ENCODE data around the gene CPNE5.

Gene CPNE5

DNA sequence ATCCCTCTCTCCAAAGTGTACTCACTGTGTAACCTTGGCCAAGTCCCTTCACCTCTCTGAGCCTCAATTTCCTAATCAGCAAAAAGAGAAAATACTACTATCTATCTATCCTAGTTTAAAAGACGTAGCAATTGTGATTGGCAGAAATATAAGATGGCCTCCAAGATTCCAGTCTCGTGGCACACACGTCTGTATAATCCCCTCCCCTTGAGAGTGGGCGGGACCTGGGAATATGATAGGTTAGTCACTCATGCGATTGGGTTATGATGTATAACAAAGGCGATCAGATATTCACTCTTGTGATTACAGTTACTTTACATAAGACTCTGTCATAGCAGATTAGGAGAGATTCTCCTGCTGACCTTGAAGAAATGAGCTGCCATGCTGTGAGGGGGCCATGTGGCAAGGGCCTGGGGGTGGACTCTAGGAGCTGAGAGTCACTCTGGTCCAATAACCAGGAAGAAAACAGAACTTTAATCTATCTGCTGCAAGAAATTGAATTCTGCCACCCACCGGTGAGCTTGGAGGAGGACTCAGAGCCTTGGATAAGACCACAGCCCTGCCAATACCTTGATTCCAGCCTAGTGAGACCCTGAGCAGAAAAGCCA is 6.0 kb downstream of the CPNE5 start:
- no peak for DNase-seq

DNA sequence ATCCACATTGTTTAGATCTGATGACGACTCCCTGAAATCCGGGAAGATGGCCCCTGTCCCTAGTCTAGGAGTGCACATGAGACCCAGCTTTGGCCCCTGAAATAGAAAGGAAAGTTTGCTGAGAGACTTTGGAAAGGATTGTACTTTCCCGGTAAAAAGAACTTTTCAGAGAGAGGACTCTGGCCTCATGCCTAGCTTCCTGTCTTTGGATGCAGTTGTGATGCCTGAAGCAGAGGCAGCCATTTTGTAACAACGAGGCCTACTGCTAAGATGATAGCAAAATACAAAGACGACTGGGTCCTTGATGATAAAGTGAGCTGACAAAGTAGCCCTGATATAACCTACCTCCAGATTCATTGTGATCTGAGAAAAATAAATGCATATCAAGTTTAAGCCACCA is 6.9 kb downstream of the CPNE5 start:
- DNase-seq, result no peak

DNA sequence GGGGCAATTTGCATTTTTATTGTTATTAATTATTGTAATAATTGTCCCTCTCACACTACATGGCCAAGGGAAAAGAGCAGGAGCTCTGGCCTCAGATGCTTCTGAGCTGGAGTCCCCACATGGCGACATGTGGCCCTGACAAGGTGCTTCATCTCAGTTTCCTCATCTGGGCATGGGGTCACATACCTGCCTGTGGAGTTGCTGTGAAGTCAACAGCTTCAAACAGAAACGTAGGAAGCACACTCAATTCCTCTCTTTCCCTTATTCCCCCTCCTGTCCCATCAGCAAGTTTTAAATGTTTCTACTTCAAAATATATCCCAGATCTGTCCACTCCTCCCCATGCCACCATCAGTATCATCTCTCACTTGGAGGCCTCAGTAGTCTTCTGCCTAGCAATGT is 8.7 kb downstream of the CPNE5 start:
- DNase-seq, result no peak

DNA sequence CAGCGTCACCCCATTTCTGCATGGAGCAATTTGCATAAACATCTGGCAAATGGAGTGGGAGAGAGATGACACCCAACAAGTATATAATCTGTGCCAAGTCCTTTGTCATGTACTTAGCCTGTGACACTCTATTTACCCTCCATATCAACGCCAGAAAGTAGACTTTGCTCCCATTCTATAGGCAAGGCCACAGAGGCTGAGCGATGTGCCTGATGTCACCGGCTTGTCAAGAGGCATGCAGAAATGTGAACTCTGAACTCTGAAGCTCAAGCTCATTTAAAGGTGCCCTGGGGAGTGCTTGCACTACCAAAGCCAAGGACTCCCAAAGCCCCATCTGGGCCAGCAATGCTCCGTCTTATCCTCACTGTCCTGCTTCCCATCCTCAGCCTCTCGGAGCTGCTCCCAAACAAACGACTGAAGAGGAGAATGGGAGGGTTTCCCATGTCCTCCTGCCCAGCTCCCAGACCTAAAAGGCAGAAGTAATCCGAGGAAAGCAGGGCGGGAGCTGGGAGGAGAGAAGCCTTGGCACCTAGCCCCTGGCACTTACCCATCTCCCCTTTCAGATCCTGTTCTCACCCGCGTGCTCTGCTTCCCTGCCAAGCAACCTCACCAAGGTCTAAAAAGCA is 9.2 kb downstream of the CPNE5 start:
- DNase-seq, result no peak

DNA sequence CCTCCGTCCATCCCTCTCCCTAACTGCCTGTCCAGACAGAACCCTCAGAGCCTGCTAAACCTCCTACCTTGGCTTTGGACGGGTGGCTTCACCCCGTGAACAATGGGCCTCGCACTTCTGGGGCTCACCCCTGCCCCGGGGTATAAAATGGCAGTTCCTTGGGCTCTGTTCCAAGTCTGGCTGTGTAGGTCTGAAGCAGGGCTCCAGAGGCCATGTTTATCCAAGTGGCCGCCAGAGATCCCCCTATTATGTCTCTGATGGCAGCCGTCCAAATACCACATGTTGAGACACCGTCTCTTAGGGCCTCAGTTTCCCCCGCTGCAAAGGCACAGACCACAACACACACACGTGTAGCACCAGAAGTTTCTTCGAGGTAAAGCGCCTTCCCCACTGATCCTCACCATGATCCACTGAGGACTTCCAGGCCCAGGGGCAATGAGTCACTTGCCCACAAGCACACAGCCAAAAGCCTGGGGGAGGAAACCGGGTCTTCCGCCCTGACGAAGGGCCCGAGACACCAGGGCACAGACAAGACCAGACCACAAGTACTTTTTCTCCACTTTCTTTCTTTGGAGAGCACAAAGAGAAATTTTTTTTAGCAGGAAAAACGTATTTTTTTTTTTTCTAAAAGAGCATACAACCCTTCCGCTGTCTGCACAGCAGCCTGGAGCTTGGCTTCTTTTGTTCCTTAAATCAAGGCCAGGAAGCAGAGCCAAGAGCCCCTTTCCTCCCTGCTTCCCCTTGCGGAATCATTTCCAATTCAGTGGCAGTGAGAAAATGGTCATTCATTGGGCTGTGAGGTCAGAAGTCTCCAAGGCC is 11.8 kb downstream of the CPNE5 start:
- DNase-seq, result no peak

DNA sequence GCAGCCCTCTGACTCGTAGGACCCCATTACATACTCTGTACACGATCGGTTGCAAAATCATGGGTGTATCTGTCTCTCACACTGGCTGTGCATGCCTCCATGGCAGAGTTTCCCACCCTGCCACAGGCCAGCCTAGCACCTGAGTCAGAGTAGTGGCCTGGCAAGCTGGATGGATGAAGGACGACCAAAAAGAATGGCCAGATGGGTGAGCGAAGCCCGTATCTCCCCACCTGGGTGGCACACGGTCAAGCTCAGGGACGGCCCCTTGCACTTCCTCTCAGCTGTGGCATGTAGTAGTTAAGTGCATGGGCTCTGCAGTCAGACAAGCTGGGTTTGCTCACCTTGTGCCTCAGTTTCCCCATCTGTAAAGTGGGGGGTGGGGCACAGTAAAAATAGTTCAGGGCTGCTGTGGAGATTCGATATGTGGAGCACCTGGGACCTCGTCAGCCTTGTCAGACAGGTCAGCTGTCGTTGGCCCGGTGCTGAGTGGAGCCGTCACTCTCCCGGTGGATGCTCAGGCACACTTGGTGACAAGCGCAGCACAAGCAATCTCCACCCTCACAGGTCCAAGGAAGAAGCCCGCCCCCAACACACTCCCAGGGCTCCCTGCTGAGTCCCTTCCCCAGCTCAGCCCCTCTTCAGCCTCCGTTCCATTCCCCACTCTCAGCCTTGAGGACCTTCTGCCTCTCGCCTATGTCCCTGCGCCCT is 12.6 kb downstream of the CPNE5 start:
- no peak for DNase-seq

DNA sequence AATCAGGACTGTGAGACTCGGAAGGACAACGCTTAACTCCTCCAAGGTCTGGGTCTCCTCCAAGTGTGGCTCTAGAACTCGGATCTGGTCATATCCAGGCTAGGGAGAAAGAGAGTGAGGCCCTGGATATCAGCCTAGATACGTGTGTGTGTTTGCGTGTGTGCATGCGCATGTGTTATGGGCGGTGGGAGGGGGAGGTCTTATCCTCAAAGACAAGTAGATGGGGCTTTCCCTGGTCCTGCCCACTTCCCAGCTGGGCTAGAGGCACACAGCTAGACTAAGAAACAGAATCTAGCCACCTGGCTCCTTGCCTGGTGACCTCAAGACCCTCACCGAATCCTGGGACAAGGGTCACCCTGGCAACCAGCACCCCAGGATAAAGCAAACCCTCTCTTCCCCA is 13.2 kb downstream of the CPNE5 start:
- no peak for DNase-seq

DNA sequence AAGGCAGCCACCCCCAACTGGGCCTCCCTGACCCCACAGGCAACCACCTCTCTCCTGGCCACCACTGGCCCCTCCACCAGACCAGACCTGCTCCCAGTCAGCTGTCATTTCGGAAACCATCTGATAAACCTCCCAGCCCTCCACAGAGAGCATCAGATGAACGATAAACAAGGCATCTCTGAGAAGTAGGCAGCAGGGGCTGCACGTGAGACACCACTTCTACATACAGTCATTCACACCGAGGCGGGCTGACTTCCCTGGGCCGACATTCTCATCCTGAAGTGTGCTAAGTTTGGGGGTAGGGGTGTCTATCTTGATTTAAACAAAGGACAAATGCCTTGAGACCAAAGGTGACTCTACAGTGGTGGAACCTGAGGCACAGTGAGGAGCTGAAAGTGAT is 13.8 kb downstream of the CPNE5 start:
- DNase-seq, result no peak

DNA sequence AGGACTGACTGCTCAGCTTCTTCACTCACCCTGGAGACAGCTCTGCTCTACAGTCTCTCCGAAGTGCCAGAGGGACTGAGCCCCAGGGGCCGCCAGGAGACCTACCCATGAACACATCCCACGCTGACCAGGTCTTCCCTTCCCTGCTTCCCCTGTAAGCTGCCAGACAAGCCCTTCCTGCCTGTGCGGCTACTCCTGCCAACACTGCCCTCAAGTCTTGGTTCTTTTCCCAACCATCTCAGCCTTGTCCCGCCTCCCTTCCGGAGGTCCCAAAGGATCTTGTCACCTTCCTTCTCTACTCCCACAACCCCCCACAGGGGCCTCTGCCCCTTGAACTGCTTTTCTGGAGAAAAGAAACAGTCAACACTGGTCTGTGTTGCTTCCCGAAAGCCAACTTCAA is 15.0 kb downstream of the CPNE5 start:
- no peak for DNase-seq

DNA sequence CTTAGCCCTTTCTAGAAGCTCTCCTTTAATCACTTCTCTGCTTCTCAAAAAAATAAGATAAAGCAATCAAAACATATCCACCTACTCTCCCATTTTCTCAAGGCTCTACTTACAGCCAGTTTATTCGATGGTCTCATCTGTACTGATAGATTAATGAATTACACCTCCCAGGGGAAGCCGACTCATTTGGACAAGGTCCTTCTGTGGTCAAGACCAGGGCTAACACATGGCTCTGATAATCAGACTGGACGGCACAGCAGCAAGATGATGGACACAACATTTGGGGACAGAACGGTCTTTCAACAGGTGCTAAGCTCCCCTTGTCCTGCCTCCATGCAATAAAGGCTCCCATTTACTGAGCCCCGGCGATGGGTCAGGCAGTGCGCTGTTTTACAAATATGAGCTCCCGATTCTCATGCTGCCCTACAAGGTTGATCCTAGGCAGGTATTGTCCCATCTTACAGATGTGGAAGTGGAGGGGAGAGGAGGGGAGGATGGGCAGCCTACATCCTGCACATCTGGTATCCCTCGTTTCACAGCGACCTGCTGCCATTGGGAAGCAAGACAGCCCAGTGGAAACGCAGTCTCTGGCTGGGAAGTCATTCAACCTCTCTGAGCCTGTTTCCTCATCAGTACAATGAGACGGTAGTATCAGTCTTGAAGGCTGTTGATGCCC is 15.7 kb downstream of the CPNE5 start:
- no peak for DNase-seq

DNA sequence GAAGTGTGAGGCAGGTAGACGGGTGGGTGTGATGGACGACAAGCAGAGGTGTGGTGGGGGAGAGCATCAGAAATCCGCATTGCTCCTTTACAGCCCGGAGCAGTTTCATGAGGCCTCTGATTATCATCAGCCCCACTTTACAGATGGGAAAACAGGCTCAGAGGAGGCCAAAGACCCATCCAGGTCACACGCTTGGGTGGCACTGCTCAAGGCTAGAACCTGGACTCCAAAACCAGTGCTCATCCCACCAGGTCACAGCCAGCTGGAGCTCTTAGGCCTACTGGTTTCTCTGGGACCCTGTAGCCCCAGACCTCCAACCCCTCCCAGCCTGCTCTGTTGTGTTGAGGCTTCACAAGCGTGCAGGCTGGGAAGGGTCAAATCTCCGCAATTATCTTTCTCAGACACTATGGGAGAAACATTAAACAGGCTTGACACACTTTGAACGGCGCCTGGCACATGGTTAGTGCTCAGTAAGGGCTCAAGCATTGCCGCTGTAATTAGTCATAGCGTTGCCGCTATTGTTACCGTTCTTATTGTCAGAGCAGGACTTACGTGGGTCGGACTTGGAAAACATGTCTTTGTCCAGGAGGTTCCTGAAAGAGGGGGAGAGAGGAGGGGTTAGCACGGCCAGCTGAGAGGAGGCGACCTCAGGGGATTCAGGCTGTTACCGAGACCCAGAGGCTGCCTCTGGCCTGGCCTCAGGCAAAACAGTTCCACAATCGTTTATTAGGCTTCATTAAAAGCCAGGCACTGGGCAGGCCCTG is 16.6 kb downstream of the CPNE5 start:
- DNase-seq, result no peak

DNA sequence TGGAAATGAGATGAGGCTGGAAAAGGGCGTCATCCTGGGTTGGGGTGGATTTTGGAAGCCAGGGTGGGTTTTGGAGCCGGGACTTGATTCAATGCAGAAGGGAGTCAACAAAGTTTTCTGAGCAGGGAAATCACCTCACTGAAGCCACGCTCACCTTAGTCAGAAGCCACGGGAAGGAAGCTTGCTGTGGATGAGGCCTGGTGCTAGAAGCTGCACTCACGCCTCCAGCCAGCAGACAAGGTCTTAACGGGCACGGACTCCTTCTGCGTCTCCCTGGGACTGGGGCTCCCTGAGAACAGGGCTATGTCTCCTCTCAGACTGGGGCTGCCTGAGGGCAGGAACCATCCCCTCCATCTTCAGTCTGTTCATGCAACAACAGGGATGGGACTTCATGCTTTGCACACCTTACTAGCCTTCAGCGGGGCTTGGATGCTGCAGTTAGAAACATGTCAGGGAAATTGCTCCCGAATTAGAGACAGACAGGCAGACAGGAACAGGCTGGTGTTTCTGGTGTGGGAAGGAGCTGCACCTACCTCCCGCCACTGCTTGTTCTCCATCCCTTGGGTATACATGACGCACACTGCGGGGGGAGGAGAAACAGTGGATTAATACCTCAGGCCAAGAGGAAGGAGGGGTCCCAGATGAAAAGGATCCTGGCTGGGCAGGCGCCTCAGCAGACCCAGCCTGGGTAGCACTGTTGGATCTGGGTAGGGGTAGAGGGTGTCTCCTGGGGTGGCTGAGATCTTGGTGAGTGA is 17.5 kb downstream of the CPNE5 start:
- DNase-seq, result no peak

DNA sequence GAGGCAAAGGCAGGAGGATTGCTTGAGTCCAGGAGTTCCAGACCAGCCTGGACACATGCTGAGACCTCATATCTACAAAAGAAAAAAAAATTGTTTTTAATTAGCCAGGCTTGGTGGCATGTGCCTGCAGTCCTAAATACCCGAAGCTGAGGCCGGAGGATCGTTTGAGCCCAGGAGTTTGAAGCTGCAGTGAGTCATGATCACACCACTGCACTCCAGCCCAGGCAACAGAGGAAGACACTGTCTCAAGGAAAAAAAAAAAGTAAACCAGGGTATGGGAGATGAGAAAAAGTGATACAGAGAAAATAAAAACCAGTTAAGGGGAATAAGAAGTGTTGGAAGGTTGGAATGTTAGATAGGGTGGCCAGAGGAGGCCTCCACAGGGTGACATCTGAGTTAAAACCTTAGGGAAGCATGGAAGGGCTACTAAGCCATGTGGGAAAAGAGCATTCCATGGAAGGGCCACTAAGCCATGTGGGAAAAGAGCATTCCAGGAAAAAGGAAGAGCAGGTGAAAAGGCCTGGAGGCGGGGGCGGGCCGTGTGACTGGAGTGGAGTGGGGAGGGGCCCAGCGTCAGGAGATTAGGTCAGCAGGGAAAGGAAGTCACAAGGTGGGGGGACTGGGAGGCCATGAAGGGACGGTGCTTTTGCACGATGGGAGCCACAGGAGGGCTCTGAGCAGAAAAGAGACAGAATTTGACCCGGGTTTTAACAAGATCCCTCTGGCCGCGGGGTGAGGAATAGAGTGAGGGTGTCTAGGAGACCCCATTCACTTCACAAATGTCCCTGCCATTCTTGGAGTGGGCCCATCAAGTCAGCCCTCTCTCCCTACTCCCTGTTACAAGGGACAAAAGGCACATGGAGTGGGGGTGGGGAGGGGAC is 18.3 kb downstream of the CPNE5 start:
- DNase-seq, result no peak

DNA sequence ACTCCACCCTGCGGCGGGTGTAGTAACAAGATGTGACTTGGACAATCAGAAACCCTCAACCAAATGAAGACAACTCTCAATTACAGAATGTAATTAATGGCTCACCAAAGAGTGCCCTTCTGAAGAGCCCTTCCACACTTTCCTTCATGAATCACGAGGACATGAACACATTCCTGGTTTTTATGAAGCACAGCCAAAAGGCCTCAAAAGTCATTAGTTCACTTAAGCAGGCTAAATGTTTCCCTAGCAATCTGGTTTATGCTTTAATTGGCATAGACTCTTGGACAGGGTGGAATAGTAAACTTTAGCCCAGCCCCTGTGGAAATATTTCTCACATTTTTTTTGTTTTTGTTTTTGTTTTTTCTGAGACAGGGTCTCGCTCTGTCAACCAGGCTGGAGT is 20.5 kb downstream of the CPNE5 start:
- no peak for DNase-seq

DNA sequence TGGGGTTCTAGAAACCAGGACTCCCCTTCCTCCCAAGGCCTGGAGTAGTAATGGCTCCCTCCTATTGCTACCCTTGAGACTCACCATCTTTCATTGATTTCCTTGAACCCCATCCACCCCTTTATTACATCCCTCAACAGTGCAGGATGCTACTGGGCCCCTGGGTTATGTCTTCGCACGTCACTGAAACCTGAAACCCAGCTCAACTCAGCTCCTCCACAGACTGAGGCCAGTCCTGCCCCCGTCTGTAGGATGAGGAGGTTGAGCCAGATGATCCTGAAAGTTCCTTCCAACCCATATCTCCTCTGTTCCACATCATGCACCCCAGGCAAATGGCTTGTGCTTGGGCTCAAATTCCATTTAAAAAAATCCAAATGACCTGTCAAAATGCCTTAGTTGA is 21.4 kb downstream of the CPNE5 start:
- DNase-seq, result no peak

DNA sequence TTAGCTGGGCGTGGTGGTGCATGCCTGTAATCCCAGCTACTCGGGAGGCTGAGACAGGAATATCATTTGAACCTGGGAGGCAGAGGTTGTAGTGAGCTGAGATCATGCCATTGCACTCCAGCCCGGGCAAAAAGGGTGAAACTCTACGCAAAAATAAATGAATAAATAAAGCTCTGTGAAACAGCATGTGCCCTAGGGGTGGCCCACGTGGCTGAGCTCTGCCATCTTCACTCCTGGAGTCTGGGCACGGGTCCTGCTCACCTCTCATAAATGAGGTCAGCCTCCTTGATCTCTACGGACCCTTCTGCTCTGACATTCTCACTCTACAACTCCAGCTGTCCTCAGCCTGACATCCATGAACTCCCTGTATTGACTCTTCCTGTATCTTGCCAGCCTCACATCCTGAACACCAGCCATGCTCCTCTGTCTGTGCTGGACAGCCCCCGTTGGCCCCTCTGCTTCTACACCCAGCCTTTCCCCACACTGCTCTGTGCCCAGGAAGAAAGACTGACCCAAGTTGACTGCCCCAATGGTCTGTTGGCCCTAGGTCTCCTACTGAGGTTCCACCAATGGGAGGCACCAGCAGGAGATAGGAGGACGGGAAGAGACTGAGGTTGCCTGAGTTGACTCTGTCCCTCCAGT is 21.9 kb downstream of the CPNE5 start:
- DNase-seq, result no peak

DNA sequence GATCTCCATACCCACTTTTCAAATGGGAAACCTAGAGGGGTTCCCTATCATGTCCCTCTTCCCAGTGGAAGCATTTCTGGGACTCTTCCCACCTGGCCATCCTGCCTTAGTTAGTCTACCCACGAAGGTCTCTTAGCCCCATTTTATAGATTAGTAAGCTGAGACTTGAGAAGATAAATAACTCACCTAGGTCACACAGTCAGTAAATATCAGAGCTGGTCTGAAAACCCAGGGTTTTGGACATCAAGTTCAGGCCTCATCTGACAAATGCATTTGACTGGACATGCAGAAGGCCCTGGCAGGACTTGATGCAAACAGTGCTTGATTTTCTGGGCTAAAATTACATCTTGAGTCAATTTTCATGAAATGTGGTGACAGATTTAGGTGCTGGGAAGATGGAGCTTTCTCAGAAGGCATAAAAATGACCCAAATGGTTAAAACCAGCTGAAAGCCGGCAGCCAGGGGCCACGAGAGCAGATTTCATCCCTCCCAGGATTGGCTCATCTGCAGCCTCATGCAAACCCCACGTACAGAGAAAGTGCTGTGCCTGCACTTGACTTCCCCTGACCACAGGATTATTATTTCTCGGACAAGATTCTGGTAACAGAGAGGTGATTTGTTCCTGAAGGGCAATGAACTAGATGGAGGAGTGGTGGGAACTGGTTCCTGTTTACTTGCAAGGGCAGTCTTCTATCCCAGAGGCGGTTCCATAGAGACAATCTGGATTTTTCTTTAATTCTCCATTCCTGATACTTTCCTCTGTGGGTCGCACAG is 23.1 kb downstream of the CPNE5 start:
- no peak for DNase-seq

DNA sequence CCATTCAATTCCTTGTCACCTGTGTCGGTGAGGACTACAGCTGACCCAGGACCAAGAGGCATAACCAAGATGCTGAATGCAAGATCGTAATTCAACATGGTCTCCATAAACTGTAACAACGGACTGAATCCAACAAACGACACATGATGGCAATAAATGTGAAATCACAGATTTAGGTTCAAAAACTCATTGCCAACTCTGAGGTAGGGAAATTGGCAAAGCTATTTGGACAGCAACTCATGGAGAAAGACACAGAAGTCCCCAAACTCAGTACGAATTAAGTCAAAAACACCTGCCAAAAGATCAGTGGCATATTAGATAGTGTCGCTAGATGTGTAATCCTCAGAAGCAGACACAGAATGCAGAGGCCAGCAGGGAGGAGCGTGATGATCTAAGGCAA is 25.0 kb downstream of the CPNE5 start:
- no peak for DNase-seq

DNA sequence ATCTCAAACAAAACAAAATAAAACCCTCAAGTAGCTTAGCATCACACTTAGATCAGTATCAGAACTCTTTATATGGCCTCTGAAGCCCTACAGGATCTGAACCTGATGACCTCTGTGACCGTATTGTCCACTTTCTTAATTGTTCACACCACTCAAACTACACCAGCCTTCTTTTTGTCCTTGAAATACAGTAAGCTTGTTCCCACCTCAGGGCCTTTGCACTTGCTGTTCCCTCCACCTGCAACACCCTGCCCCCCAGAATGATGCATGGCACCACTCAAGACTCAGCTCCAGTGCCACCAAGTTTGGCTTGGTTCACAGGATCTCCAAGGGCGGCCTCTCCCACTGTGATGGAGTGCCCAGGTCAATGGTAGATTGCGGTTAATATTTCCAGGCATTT is 25.7 kb downstream of the CPNE5 start:
- no peak for DNase-seq

Measured in CD4-positive, alpha-beta T cell treated with Interleukin-10 for 1 hour (primary cell).